Activated CD4-positive, alpha-beta T cell treated with anti-CD3 and anti-CD28 coated beads for 36 hours (primary cell): Measurements from ENCODE around the gene INPP5E. TPM values are rescaled to one million over a fixed set of nuclear protein-coding genes. Genes with fewer than 3 reads are reported as not detected.
"Not testable (repeated sequence)": the region's sequence is repeated elsewhere in the genome, so short reads cannot be mapped to it uniquely, and the experiment has no call there.

Experiments
- ATAC-seq: fragments of 200-7000 bp; cut with Tn5 transposase; one replicate; pipeline ENCODE4 v1.10.0; 2021; ENCODE audit warnings: mild to moderate bottlenecking, moderate library complexity
- CTCF ChIA-PET: fragments of 350-600 bp; sonication (Branson Sonifier 250); formaldehyde crosslinking; loops from one replicate; lab custom pipeline; 2021; ENCODE audit warnings: antibody characterized with exemption; lab: Charles Lee
- POLR2A ChIA-PET: fragments of 350-600 bp; sonication (Branson Sonifier 250); formaldehyde crosslinking; loops from one replicate; lab custom pipeline; 2021; ENCODE audit warnings: antibody characterized with exemption, inconsistent platforms; lab: Charles Lee
- DNase-seq: peaks from one replicate; pipeline ENCODE4 v3.0.0-alpha.2; 2020
- H3K27ac Mint-ChIP-seq: one replicate; pipeline ENCODE4 v1.8.0; 2021; ENCODE audit warnings: mixed read lengths
- H3K27me3 Mint-ChIP-seq: one replicate; pipeline ENCODE4 v1.8.0; 2021; ENCODE audit warnings: mixed read lengths
- H3K36me3 Mint-ChIP-seq: one replicate; pipeline ENCODE4 v1.8.0; 2021; ENCODE audit warnings: low read depth, mixed read lengths
- H3K4me1 Mint-ChIP-seq: one replicate; pipeline ENCODE4 v1.8.0; 2021; ENCODE audit warnings: mixed read lengths
- H3K4me3 Mint-ChIP-seq: one replicate; pipeline ENCODE4 v1.8.0; 2021; ENCODE audit warnings: mild to moderate bottlenecking, moderate library complexity, mixed read lengths
- H3K9me3 Mint-ChIP-seq: one replicate; pipeline ENCODE4 v1.8.0; 2021; ENCODE audit warnings: low read depth, mixed read lengths
- intact Hi-C, 2 experiments: fragments of 100-400 bp; cut with DNase I in 1 of 2; cut with micrococcal nuclease in 1 of 2; formaldehyde crosslinking; loops; one replicate each; pipeline versions ENCODE4 v1.14.2 to v1.15.1; 2022 to 2024; cut with DNase I, micrococcal nuclease
- total RNA-seq, 2 experiments: library from RNA; stranded (reverse); gene quantifications; one replicate each; pipeline ENCODE4 v1.2.3, GENCODE V29; 2021

INPP5E gene
- total RNA-seq, 2 experiments from 2014 or later: 13.5 to 14.1 TPM

GRCh38 chr9:136409557-136410455 is 29.8 kb downstream of the INPP5E start:
- ChIA-PET CTCF (interaction anchor here (0.6 to 2.0 kb wide), 4 partner anchors 9 to 267 kb away, joined by 3 to 14 read pairs (median 3); no protein-coding TSS in a partner anchor), POLR2A (interaction anchor here (0.6 to 0.7 kb wide), 4 partner anchors 12 to 460 kb away, joined by 3 read pairs; no protein-coding TSS in a partner anchor)
- intact Hi-C loops: loop anchor here (1.0 to 2.0 kb wide), 10 partner anchors 10 to 449 kb away; partner anchors contain the start of genes SEC16A (in 2 of the 2), SNAPC4 (in 2 of the 2), DNLZ (in 1 of the 2) and INPP5E (in 1 of the 2)
- Mint-ChIP-seq H3K4me3 (peak overlapping the region; percentile 90), H3K27me3 (no peaks in the 10 kb centered on the region), H3K27ac (peak overlapping the region; percentile 94), H3K36me3 (peaks cover 62% of the 10 kb centered on the region), H3K9me3 (no peaks in the 10 kb centered on the region), H3K4me1 (peaks cover 58% of the 10 kb centered on the region)
- ATAC-seq: peak; percentile 53
- DNase-seq: peak; percentile 66

DNA sequence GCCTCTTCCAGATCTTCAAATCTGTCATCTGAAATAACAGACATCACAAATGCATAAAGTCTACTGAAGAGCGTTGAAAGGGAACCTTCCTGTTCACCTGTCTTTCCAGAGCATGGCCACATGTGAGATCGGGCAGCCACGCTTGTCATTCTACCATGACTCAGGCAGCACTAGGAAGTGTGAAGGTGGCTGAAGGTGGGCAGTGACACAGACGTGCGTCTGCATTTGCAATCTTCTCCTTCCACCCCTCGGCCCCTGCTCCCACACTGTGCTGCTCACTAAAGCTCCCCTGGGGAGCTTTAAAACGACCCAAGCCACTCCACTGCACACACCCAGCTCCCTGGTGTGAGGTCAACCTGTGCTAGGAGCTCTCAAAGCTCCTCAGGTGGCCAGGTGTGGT is 31.7 kb downstream of the INPP5E start:
- peaks cover 71% of the 10 kb centered on the region for H3K4me1 Mint-ChIP-seq
- ChIA-PET POLR2A (no interaction called here), CTCF (no interaction called here)
- DNase-seq (no peak), ATAC-seq (no peak)
- no peaks in the 10 kb centered on the region for H3K9me3 Mint-ChIP-seq
- no peaks in the 10 kb centered on the region for H3K27me3 Mint-ChIP-seq
- peaks cover 54% of the 10 kb centered on the region for H3K36me3 Mint-ChIP-seq
- peak overlapping the region; percentile 58 for H3K27ac Mint-ChIP-seq
- H3K4me3 Mint-ChIP-seq: peak overlapping the region; percentile 8
- intact Hi-C loops: no loop called here

DNA sequence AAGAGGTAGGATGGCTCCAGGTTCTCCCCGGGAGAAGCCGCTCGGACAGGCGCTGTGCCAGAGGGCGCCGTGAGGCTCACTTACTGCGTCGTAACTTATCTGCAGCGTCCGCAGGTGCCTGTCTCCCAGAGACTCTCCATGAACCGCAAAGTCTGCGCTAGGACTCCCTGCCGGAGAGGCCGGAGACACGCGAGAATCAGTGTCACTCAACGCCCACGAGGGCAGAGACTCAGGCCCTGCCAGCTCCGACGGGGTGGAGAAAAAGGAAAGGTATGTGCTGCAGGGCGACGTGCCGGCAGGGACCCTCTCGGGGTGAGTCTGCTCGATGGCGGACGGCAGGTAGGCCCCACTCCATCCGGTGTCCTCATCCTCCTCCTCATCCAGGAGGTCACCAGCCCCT is 32.6 kb downstream of the INPP5E start:
- DNase-seq, POLR2A ChIA-PET, ATAC-seq, H3K27ac Mint-ChIP-seq, H3K4me3 Mint-ChIP-seq, H3K9me3 Mint-ChIP-seq, CTCF ChIA-PET, intact Hi-C loops, H3K27me3 Mint-ChIP-seq: not testable (repeated sequence)
- H3K36me3 Mint-ChIP-seq: peaks cover 54% of the 10 kb centered on the region
- peaks cover 74% of the 10 kb centered on the region for H3K4me1 Mint-ChIP-seq

DNA sequence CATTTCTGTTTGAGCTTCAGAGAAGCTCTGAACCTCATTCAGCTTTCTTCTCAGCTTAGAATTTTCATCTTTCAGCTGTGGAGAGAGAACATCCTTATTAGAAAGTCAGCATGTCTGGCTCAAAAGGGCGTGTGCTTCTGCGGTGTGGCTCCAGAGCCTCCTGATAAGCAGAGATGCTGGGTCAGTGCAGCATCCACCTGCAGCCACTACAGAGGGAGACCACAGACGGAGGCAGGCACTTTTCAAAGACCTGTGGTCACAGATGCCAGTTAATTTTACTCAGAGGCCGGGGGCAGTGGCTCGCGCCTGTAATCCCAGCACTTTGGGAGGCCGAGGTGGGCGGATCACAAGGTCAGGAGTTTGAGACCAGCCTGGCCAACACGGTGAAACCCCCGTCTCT is 33.7 kb downstream of the INPP5E start:
- CTCF ChIA-PET, H3K9me3 Mint-ChIP-seq, H3K4me3 Mint-ChIP-seq, ATAC-seq, H3K27me3 Mint-ChIP-seq, POLR2A ChIA-PET, intact Hi-C loops, DNase-seq: not testable (repeated sequence)
- H3K36me3 Mint-ChIP-seq: peaks cover 56% of the 10 kb centered on the region
- H3K27ac Mint-ChIP-seq: peak overlapping the region; percentile 93
- peaks cover 67% of the 10 kb centered on the region for H3K4me1 Mint-ChIP-seq

DNA sequence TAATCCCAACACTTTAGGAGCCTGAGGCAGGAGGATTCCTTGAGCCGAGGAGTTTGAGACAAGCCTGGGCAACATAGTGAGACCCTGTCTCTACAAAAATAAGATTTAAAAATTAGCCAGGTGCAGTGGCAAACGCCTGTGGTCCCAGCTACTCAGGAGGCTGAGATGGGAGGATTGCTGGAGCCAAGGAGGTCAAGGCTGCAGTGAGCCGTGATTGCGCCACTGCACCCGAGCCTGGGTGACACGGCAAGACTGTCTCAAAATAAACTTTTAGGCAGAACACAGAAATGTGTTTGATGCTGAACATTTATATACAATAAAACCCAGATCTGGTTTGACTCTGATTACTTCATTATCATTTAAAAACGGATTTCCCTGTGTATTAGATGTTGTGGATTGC is 34.2 kb downstream of the INPP5E start:
- ATAC-seq (no peak), DNase-seq (no peak)
- H3K27ac Mint-ChIP-seq: peak overlapping the region; percentile 93
- POLR2A ChIA-PET: no interaction called here
- H3K4me3 Mint-ChIP-seq: no peak overlapping the region
- no peaks in the 10 kb centered on the region for H3K9me3 Mint-ChIP-seq
- peaks cover 71% of the 10 kb centered on the region for H3K4me1 Mint-ChIP-seq
- intact Hi-C loops: no loop called here
- CTCF ChIA-PET: no interaction called here
- H3K36me3 Mint-ChIP-seq: peaks cover 56% of the 10 kb centered on the region
- H3K27me3 Mint-ChIP-seq: no peaks in the 10 kb centered on the region

GRCh38 chr9:136404801-136405136 is 34.9 kb downstream of the INPP5E start:
- peaks cover 54% of the 10 kb centered on the region for H3K36me3 Mint-ChIP-seq
- no peaks in the 10 kb centered on the region for H3K27me3 Mint-ChIP-seq
- ATAC-seq: no peak
- CTCF ChIA-PET: interaction anchor here (0.8 to 0.9 kb wide), 3 partner anchors 35 to 898 kb away, joined by 3 to 4 read pairs (median 3); partner anchors contain the start of genes DNLZ and NRARP
- no peak for DNase-seq
- peak overlapping the region; percentile 62 for H3K4me3 Mint-ChIP-seq
- intact Hi-C loops: loop anchor here (5.0 kb wide), 4 partner anchors 33 to 497 kb away; partner anchors contain the start of genes CAMSAP1 (in 1 of the 2) and INPP5E (in 1 of the 2)
- H3K9me3 Mint-ChIP-seq: no peaks in the 10 kb centered on the region
- peak overlapping the region; percentile 93 for H3K27ac Mint-ChIP-seq
- H3K4me1 Mint-ChIP-seq: peaks cover 69% of the 10 kb centered on the region
- POLR2A ChIA-PET: no interaction called here

GRCh38 chr9:136403915-136404800 is 35.5 kb downstream of the INPP5E start:
- peaks cover 65% of the 10 kb centered on the region for H3K4me1 Mint-ChIP-seq
- POLR2A ChIA-PET: interaction anchor here (0.7 to 1.0 kb wide), 3 partner anchors 11 to 42 kb away, joined by 3 to 4 read pairs (median 3); no protein-coding TSS in a partner anchor
- CTCF ChIA-PET: interaction anchor here (0.8 to 0.9 kb wide), 4 partner anchors 36 to 898 kb away, joined by 3 to 4 read pairs (median 3); partner anchors contain the start of genes DNLZ and NRARP
- H3K4me3 Mint-ChIP-seq: peak overlapping the region; percentile 62
- ATAC-seq (peak; percentile 45), DNase-seq (peak; percentile 71)
- H3K27me3 Mint-ChIP-seq: no peaks in the 10 kb centered on the region
- intact Hi-C loops: loop anchor here (5.0 kb wide), 4 partner anchors 33 to 497 kb away; partner anchors contain the start of genes CAMSAP1 (in 1 of the 2) and INPP5E (in 1 of the 2)
- peak overlapping the region; percentile 93 for H3K27ac Mint-ChIP-seq
- no peaks in the 10 kb centered on the region for H3K9me3 Mint-ChIP-seq
- peaks cover 51% of the 10 kb centered on the region for H3K36me3 Mint-ChIP-seq

DNA sequence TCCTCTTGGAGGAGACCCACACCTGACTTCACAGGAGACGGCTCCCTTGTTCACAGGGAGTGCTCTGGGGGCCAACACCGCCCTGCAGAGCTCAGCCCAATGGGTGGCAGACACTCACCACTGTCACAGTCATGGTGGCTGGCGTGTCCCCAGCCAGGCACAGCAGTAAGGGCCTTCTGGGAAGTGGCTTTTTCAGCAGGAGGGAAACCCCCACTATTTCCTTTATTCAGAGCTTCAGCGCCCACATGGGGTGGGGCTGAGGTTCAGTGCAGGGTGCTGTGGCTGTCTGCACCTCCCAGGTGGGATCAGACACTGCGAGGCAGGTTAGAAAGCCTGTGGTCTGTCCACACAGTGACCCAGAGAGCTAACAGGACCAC is 36.1 kb downstream of the INPP5E start:
- no peaks in the 10 kb centered on the region for H3K27me3 Mint-ChIP-seq
- ATAC-seq: peak; percentile 85
- peak; percentile 88 for DNase-seq
- H3K9me3 Mint-ChIP-seq: no peaks in the 10 kb centered on the region
- peak overlapping the region; percentile 93 for H3K27ac Mint-ChIP-seq
- ChIA-PET CTCF (interaction anchor here (0.5 to 0.8 kb wide), 2 partner anchors 41 to 61 kb away, joined by 3 read pairs; no protein-coding TSS in a partner anchor), POLR2A (interaction anchor here (0.7 to 1.2 kb wide), 4 partner anchors 12 to 136 kb away, joined by 3 to 4 read pairs (median 4); no protein-coding TSS in a partner anchor)
- intact Hi-C loops: loop anchor here (5.0 kb wide), 4 partner anchors 34 to 496 kb away; partner anchors contain the start of genes CAMSAP1 (in 1 of the 2) and INPP5E (in 1 of the 2)
- H3K4me1 Mint-ChIP-seq: peaks cover 65% of the 10 kb centered on the region
- H3K36me3 Mint-ChIP-seq: peaks cover 50% of the 10 kb centered on the region
- H3K4me3 Mint-ChIP-seq: peak overlapping the region; percentile 62

- ChIA-PET CTCF (interaction anchor here (2.0 kb wide), 1 partner anchor 38 kb away, joined by 11 read pairs; the partner anchor contains the start of gene DNLZ), POLR2A (interaction anchor here (0.6 to 1.2 kb wide), 2 partner anchors 138 to 804 kb away, joined by 3 to 4 read pairs; no protein-coding TSS in a partner anchor)
- ATAC-seq (no peak), DNase-seq (no peak)
- Mint-ChIP-seq H3K9me3 (no peaks in the 10 kb centered on the region), H3K36me3 (peaks cover 46% of the 10 kb centered on the region), H3K4me3 (no peak overlapping the region), H3K4me1 (peaks cover 61% of the 10 kb centered on the region), H3K27me3 (no peaks in the 10 kb centered on the region), H3K27ac (peak overlapping the region; percentile 82)
- intact Hi-C loops: loop anchor here (5.0 kb wide), 4 partner anchors 35 to 495 kb away; partner anchors contain the start of genes CAMSAP1 (in 1 of the 2) and INPP5E (in 1 of the 2)
Observed at GRCh38 chr9:136402067-136402466, 37.6 kb downstream of the INPP5E start.

DNA sequence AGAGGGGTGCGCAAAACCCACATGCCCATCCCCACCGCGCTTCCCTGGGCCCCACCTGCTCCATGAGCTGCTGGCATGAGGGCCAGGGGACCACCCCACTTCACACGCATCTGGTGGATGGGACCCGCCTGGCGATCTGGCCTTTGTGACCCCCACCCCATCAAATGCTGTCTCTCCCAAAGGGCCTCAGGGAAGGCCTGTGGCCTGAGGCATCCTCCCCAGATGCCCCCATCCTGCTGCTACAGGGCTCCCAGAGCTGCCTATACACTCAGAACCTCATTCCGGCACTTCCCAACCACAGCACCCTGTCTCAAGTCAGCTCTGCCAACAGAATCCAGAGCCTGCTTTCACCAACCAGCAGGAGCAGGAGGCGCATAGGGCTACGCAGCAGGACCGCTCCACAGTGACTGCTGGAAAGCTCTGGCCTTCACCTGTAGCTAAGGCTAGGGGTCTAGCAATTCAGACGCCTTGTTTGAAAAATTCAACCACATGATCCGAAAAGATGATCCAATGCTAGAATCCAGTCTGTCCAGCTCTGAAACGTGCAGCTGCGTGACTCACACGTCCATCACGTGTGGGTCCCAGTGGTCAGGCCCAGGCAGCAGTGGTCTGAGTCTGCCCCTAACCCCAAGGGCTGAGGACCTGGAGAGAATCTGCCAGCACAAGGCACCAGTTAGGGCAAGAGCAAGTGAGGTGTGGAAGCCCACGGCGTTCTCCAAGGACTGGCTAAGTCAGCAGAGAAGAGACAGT is 38.3 kb downstream of the INPP5E start:
- intact Hi-C loops: loop anchor here (2.0 to 5.0 kb wide), 5 partner anchors 36 to 494 kb away; partner anchors contain the start of genes CAMSAP1 (in 1 of the 2) and INPP5E (in 1 of the 2)
- Mint-ChIP-seq H3K4me1 (peaks cover 57% of the 10 kb centered on the region), H3K27me3 (no peaks in the 10 kb centered on the region), H3K9me3 (no peaks in the 10 kb centered on the region), H3K4me3 (peak overlapping the region; percentile 17), H3K27ac (peak overlapping the region; percentile 51), H3K36me3 (peaks cover 48% of the 10 kb centered on the region)
- ChIA-PET CTCF (interaction anchor here (0.6 to 2.0 kb wide), 4 partner anchors 8 to 907 kb away, joined by 3 to 14 read pairs (median 9); partner anchors contain the start of genes DNLZ, ENTR1 and PMPCA), POLR2A (no interaction called here)
- no peak for ATAC-seq
- DNase-seq: no peak
